PC-9 (cell line): ENCODE data around the gene UBE2U.
"Not testable (repeated sequence)": the region's sequence is repeated elsewhere in the genome, so short reads cannot be mapped to it uniquely, and the experiment has no call there.

Source experiments
- CTCF ChIP-seq: fragments of 200-600 bp; sonication (generic); conservative IDR thresholded peaks from 2 replicates; pipeline ENCODE4 v1.6.1; 2017; ENCODE audit warnings: mixed run types, antibody characterized with exemption, mild to moderate bottlenecking, moderate library complexity
- EZH2 ChIP-seq: fragments of 200-600 bp; sonication (generic); IDR thresholded peaks from 2 replicates; pipeline ENCODE4 v1.8.0; 2017; ENCODE audit warnings: antibody characterized with exemption, low read depth

GRCh38 chr1:64224236-64224635 lies 20.8 kb downstream of the UBE2U start:
- TF ChIP-seq CTCF, EZH2: not testable (repeated sequence)
